Tibial artery (tissue), 4 donors: ENCODE measurements around the gene PPP1R1B.

ENCODE experiments used
- DNase-seq, 2 donors: peaks; one replicate each; pipeline ENCODE4 v3.0.0-alpha.2; 2019
- H3K27ac ChIP-seq, 2 donors: fragments of 200-600 bp; sonication (generic) in 1 of 2; 1 replicate in 1 of 2; 2 replicates in 1 of 2; pipeline ENCODE4 v1.5.1; 2018 to 2019; ENCODE audit warnings: mild to moderate bottlenecking in 1 of 2
- H3K27me3 ChIP-seq, 2 donors: fragments of 200-600 bp; sonication (generic) in 1 of 2; one replicate each; pipeline versions ENCODE4 v1.5.1 to v1.6.0; 2016 to 2019
- H3K36me3 ChIP-seq, 3 donors: fragments of 200-600 bp; sonication (generic) in 2 of 3; one replicate each; pipeline ENCODE4 v1.5.1; 2016 to 2019; ENCODE audit warnings: mild to moderate bottlenecking in 2 of 3
- H3K4me1 ChIP-seq, 4 donors: fragments of 200-600 bp; sonication (generic) in 2 of 4; 1 replicate in 3 of 4; 2 replicates in 1 of 4; pipeline ENCODE4 v1.5.1; 2016 to 2019
- H3K4me3 ChIP-seq, 2 donors: fragments of 200-600 bp; sonication (generic) in 1 of 2; 1 replicate in 1 of 2; 2 replicates in 1 of 2; pipeline ENCODE4 v1.5.1; 2018 to 2019; ENCODE audit warnings: mild to moderate bottlenecking in 2 of 2
- H3K9me3 ChIP-seq, 3 donors: fragments of 200-600 bp; sonication (generic) in 1 of 3; one replicate each; pipeline ENCODE4 v1.5.1; 2016 to 2019
- intact Hi-C: fragments of 100-400 bp; cut with DNase I; formaldehyde crosslinking; loops from one replicate; pipeline ENCODE4 v1.15.0; 2023; ENCODE audit warnings: low total_unique reads
- TF ChIP-seq, protein P1 (sequence below), 2 experiments: fragments of 200-600 bp in 1 of 2; fragments of 450-650 bp in 1 of 2; IDR thresholded peaks; one replicate each; pipeline ENCODE4 v1.5.1; 2017 to 2019; ENCODE audit warnings: antibody characterized with exemption in 2 of 2, mild to moderate bottlenecking in 1 of 2, moderate library complexity in 1 of 2

The PPP1R1B gene

DNA sequence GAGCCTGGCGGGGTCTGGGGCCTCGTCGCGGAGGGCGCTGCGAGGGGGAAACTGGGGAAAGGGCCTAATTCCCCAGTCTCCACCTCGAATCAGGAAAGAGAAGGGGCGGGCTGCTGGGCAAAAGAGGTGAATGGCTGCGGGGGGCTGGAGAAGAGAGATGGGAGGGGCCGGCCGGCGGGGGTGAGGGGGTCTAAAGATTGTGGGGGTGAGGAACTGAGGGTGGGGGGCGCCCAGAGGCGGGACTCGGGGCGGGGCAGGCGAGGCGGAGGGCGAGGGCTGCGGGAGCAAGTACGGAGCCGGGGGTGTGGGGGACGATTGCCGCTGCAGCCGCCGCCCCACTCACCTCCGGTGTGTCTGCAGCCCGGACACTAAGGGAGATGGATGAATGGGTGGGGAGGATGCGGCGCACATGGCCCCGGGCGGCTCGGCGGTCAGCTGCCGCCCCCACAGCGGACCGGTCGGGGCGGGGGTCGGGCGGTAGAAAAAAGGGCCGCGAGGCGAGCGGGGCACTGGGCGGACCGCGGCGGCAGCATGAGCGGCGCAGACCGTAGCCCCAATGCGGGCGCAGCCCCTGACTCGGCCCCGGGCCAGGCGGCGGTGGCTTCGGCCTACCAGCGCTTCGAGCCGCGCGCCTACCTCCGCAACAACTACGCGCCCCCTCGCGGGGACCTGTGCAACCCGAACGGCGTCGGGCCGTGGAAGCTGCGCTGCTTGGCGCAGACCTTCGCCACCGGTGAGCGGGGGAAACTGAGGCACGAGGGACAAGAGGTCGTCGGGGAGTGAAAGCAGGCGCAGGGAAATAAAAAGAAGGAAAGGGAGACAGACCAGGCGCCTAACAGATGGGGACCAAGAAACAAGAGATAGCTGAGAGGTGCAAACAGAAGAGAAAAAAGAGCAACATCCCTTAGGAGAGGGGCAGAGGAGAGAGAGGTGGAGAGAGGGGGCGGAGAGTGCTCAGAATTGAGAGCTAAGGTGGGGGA is 41.5 kb downstream of the PPP1R1B start, which contains the start of gene PNMT:
PNMT (plus strand) TSS at position 509 of the 980 bp plus-strand sequence; CDS start at position 532, 23 bp downstream.
- intact Hi-C loops, result no loop called here
- DNase-seq, result peak; percentile 67 to 80
- Histone ChIP-seq H3K27ac (peak within 1 kb of the TSS; percentile 68 to 81), H3K4me3 (peak within 1 kb of the TSS; percentile 42 to 56), H3K9me3 (no peaks in the 10 kb centered on the region), H3K36me3 (no peaks in the 10 kb centered on the region), H3K4me1 (peaks cover 7 to 75% (median 66%) of the 10 kb centered on the region in 4 donors), H3K27me3 (no peaks in the 10 kb centered on the region)
- TF ChIP-seq, protein P1, sequence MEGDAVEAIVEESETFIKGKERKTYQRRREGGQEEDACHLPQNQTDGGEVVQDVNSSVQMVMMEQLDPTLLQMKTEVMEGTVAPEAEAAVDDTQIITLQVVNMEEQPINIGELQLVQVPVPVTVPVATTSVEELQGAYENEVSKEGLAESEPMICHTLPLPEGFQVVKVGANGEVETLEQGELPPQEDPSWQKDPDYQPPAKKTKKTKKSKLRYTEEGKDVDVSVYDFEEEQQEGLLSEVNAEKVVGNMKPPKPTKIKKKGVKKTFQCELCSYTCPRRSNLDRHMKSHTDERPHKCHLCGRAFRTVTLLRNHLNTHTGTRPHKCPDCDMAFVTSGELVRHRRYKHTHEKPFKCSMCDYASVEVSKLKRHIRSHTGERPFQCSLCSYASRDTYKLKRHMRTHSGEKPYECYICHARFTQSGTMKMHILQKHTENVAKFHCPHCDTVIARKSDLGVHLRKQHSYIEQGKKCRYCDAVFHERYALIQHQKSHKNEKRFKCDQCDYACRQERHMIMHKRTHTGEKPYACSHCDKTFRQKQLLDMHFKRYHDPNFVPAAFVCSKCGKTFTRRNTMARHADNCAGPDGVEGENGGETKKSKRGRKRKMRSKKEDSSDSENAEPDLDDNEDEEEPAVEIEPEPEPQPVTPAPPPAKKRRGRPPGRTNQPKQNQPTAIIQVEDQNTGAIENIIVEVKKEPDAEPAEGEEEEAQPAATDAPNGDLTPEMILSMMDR (IDR thresholded peaks at IDR 0.05), result peak; percentile 63 to 68

GRCh38 chr17:39669897-39670735 is 43.4 kb downstream of the PPP1R1B start:
- Histone ChIP-seq H3K27ac (no peak overlapping the region), H3K27me3 (no peaks in the 10 kb centered on the region), H3K36me3 (no peaks in the 10 kb centered on the region), H3K9me3 (no peaks in the 10 kb centered on the region), H3K4me3 (no peak overlapping the region), H3K4me1 (peaks cover 7 to 68% (median 59%) of the 10 kb centered on the region in 4 donors)
- TF ChIP-seq, protein P1 (IDR thresholded peaks at IDR 0.05), result no peak
- DNase-seq, result no peak
- intact Hi-C loops, result loop anchor here (5.0 kb wide), 1 partner anchor 33 kb away; the partner anchor contains the start of gene STARD3

DNA sequence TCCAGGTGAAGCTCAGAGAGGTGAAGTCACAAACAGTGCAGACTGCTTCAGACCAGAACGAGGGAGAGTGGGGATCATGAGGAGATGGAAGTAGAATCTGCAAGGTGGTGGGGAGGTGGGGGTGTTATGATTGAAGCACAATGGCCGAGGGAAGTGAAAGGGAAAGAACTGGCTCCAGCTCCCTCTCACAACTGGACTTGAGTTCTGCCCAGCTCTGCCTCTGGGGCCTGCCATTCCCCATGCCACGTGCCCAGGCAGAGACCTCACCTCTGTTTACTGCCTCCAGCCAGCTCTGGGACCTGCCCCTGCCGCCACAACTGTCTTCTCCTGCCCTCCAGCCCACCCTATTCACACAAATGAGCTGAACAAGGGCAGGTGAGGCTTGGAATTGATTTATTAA is 44.0 kb downstream of the PPP1R1B start:
- DNase-seq, result no peak
- TF ChIP-seq, protein P1 (IDR thresholded peaks at IDR 0.05), result no peak
- Histone ChIP-seq H3K27me3 (no peaks in the 10 kb centered on the region), H3K36me3 (no peaks in the 10 kb centered on the region), H3K9me3 (no peaks in the 10 kb centered on the region), H3K4me3 (no peak overlapping the region), H3K27ac (peak overlapping the region in 1 of 2 donors; percentile 18), H3K4me1 (peaks cover 8 to 68% (median 59%) of the 10 kb centered on the region in 4 donors)
- intact Hi-C loops, result loop anchor here (5.0 kb wide), 1 partner anchor 33 kb away; the partner anchor contains the start of gene STARD3

DNA sequence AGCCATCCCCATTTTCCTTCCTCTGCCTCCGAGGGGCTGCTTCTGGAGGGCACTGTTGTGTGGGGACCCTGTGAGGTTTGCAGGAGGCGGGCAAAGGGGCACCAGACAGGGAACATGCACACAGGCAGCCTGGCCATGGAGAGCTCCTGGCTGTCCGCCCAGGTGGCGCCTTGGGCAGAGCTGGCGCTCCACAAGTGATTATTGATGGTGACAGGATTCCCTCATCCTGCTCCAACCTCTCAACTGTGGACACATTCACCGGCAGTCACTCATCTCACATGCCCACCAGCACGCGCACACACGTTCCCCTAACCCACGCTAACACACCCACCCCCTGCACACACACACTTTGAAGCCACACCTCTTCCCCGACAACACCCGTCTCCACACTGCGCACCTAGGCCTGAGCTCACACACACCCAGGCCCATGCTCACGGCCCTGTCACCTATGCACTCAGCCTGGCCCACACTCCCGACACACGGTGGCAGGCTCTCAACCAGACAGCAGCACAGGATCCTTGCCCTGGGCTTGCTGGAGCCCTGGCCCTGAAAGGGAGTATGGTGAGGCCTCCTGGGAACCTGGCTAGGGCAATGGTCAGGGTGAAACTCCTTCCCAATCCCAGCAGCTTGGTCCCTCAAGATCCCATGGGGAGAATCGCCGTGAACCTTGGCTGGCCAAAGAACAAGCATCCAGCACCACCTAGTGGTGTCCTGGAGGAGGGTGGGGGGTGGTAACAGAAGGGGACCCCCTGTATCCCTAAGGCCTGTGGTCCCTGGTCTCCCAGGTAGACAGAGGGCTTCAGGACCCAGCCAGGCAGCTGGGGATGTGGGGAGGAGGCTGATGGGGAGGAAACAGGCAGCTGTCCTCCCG is 45.1 kb downstream of the PPP1R1B start:
- Histone ChIP-seq H3K4me3 (no peak overlapping the region), H3K4me1 (peaks cover 14 to 68% (median 59%) of the 10 kb centered on the region in 4 donors), H3K27me3 (no peaks in the 10 kb centered on the region), H3K27ac (peak overlapping the region; percentile 39 to 51), H3K9me3 (no peaks in the 10 kb centered on the region), H3K36me3 (no peaks in the 10 kb centered on the region)
- TF ChIP-seq, protein P1 (IDR thresholded peaks at IDR 0.05), result peak; percentile 64 to 66
- peak in 1 of 2 donors; percentile 71 for DNase-seq
- intact Hi-C loops, result loop anchor here (5.0 kb wide), 1 partner anchor 35 kb away; the partner anchor contains the start of gene STARD3
